Uterus (tissue), 4 donors: ENCODE measurements around the gene CALHM2. TPM values are rescaled to one million over a fixed set of nuclear protein-coding genes. Genes with fewer than 3 reads are reported as not detected.

Experiments used
- DNase-seq, 2 donors: peaks; one replicate each; pipeline ENCODE4 v3.0.0-alpha.2; 2019 to 2020
- H3K27ac ChIP-seq, 2 donors: fragments of 200-600 bp; sonication (generic); 1 replicate in 1 of 2; 2 replicates in 1 of 2; pipeline ENCODE4 v1.5.1; 2016 to 2018
- H3K27me3 ChIP-seq, 2 donors: fragments of 200-600 bp; sonication (generic); one replicate each; pipeline ENCODE4 v1.5.1; 2018 to 2019; ENCODE audit warnings: control low read depth in 1 of 2
- H3K36me3 ChIP-seq, 2 donors: fragments of 200-600 bp; sonication (generic); one replicate each; pipeline ENCODE4 v1.5.1; 2019; ENCODE audit warnings: control low read depth in 1 of 2
- H3K4me1 ChIP-seq, 2 donors: fragments of 200-600 bp; sonication (generic); one replicate each; pipeline ENCODE4 v1.5.1; 2018 to 2019; ENCODE audit warnings: control low read depth in 1 of 2
- H3K4me3 ChIP-seq, 2 donors: fragments of 200-600 bp; sonication (generic); 1 replicate in 1 of 2; 2 replicates in 1 of 2; pipeline ENCODE4 v1.5.1; 2018 to 2019; ENCODE audit warnings: mild to moderate bottlenecking in 1 of 2
- H3K9me3 ChIP-seq, 2 donors: fragments of 200-600 bp; sonication (generic); one replicate each; pipeline ENCODE4 v1.5.1; 2019; ENCODE audit warnings: control low read depth in 1 of 2
- POLR2A ChIP-seq, 2 donors: fragments of 450-650 bp; IDR thresholded peaks; one replicate each; pipeline ENCODE4 v1.6.1; 2016; ENCODE audit warnings: antibody characterized with exemption in 2 of 2, mild to moderate bottlenecking in 1 of 2, moderate library complexity in 1 of 2
- intact Hi-C: fragments of 100-400 bp; cut with DNase I; formaldehyde crosslinking; loops from one replicate; pipeline ENCODE4 v1.15.1; 2023; ENCODE audit warnings: low total_unique reads
- total RNA-seq, 4 donors: library from RNA; depleted of rRNA in 3 of 4; stranded (reverse); fragments of >200 nt in 3 of 4; gene quantifications; one replicate each; pipeline versions ENCODE4 v1.1.0 to v1.2.4, GENCODE V29; 2014 to 2023
- TF ChIP-seq, protein P1 (sequence below), 4 experiments: fragments of 200-600 bp in 2 of 4; fragments of 450-650 bp in 2 of 4; sonication (generic) in 2 of 4; IDR thresholded peaks; one replicate each; pipeline ENCODE4 v1.5.1; 2016 to 2019; ENCODE audit warnings: antibody characterized with exemption in 4 of 4, mild to moderate bottlenecking in 2 of 4, moderate library complexity in 1 of 4
- donor health status: DM: yes; HTN: yes; CAD: no.

Gene CALHM2
- total RNA-seq, 4 donors from 2014 or later: 29.7 to 98.7 (median 46.8) TPM

DNA sequence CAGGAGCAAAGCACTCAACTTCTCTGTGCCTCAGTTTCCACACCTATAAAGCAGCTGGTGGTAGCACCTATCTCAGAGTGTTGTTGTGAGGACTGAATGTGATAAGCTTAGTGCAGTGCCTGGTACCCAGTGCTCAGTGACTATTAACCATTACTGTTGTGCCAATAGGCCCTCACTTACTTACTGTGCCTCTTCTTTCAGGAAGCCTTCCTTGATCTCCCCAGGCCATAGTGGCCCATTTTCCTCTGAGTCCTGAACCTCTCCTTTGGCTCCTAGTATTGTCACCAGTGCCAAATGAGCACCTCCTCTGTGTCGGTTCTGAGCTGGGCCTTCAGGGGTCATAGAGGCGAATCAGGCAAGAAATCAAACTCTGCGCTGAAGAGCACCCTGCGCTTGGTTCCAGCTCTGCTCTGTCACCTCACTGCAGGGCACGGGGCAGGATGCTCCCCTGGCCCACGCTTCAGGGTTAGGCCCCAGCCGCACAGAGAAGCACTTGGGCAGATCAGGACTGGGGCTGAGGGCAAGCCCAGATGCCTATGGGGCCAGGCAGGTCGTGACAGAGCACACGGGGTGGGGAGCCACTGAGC lies 4.0 kb upstream of the CALHM2 start:
- intact Hi-C loops: no loop called here
- H3K4me3 ChIP-seq: no peak overlapping the region
- H3K27me3 ChIP-seq: no peaks in the 10 kb centered on the region
- no peak for DNase-seq
- no peaks in the 10 kb centered on the region for H3K36me3 ChIP-seq
- no peaks in the 10 kb centered on the region for H3K9me3 ChIP-seq
- H3K4me1 ChIP-seq: no peaks in the 10 kb centered on the region
- TF ChIP-seq POLR2A (IDR thresholded peaks at IDR 0.05): no peak
- TF ChIP-seq, protein P1, sequence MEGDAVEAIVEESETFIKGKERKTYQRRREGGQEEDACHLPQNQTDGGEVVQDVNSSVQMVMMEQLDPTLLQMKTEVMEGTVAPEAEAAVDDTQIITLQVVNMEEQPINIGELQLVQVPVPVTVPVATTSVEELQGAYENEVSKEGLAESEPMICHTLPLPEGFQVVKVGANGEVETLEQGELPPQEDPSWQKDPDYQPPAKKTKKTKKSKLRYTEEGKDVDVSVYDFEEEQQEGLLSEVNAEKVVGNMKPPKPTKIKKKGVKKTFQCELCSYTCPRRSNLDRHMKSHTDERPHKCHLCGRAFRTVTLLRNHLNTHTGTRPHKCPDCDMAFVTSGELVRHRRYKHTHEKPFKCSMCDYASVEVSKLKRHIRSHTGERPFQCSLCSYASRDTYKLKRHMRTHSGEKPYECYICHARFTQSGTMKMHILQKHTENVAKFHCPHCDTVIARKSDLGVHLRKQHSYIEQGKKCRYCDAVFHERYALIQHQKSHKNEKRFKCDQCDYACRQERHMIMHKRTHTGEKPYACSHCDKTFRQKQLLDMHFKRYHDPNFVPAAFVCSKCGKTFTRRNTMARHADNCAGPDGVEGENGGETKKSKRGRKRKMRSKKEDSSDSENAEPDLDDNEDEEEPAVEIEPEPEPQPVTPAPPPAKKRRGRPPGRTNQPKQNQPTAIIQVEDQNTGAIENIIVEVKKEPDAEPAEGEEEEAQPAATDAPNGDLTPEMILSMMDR (IDR thresholded peaks at IDR 0.05): no peak
- no peak overlapping the region for H3K27ac ChIP-seq

GRCh38 chr10:103455235-103455634 lies 3.1 kb upstream of the CALHM2 start:
- H3K27ac ChIP-seq: no peak overlapping the region
- intact Hi-C loops: no loop called here
- H3K36me3 ChIP-seq: no peaks in the 10 kb centered on the region
- H3K4me3 ChIP-seq: no peak overlapping the region
- no peaks in the 10 kb centered on the region for H3K27me3 ChIP-seq
- no peak for TF ChIP-seq POLR2A (IDR thresholded peaks at IDR 0.05)
- TF ChIP-seq, protein P1 (IDR thresholded peaks at IDR 0.05): no peak
- peaks cover 0 to 3% of the 10 kb centered on the region in 2 donors for H3K4me1 ChIP-seq
- no peaks in the 10 kb centered on the region for H3K9me3 ChIP-seq
- no peak for DNase-seq

- Histone ChIP-seq H3K9me3 (no peaks in the 10 kb centered on the region), H3K4me3 (no peak overlapping the region), H3K27me3 (no peaks in the 10 kb centered on the region), H3K4me1 (peaks cover 0 to 14% of the 10 kb centered on the region in 2 donors), H3K27ac (peak overlapping the region; percentile 91 to 94), H3K36me3 (no peaks in the 10 kb centered on the region)
- DNase-seq: no peak
- TF ChIP-seq, protein P1 (IDR thresholded peaks at IDR 0.05): no peak
- no peak for TF ChIP-seq POLR2A (IDR thresholded peaks at IDR 0.05)
- intact Hi-C loops: no loop called here
These were observed 1.9 kb upstream of the CALHM2 start for GRCh38 chr10:103454026-103454425.

DNA sequence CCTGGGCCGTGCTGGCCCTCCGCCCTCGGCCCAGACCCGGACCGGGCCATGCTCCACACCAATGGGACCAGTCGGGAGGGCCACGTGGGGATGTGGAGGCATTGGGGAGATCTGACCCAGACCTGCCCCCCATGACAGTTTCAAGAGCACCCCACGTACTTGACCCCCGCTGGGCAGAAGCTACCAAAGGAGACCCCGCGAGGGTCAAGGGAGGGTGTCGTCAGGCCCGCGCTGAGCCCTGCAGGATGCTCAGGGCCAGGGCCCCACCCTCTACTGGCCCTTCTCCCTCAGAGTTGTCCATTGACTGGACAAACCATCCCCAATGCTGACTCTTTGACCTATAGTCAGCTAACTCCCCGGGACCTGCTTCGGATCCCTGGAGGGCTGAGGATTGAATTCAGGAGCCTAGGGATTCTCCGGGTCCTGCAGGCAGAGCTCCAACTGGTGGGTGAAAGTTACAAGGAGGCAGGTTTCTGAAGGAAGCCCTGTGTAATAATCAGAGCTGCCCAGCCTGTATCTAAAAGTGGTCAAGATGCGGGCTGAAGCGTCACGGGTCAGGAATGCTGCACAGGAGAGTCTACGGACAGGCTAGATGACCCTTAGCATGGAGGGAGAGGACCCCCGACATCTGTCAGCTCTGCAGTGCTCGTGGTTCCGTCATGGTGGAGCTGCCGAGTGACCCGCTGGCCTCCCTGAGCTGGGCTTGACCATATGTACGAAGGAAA lies 498 bp upstream of the CALHM2 start:
- no peaks in the 10 kb centered on the region for H3K36me3 ChIP-seq
- H3K27ac ChIP-seq: peak overlapping the region; percentile 91 to 94
- peak overlapping the region; percentile 54 to 82 for H3K4me3 ChIP-seq
- H3K9me3 ChIP-seq: no peaks in the 10 kb centered on the region
- DNase-seq: no peak
- no peak for TF ChIP-seq POLR2A (IDR thresholded peaks at IDR 0.05)
- TF ChIP-seq, protein P1 (IDR thresholded peaks at IDR 0.05): no peak
- no peaks in the 10 kb centered on the region for H3K27me3 ChIP-seq
- intact Hi-C loops: no loop called here
- peaks cover 5 to 27% of the 10 kb centered on the region in 2 donors for H3K4me1 ChIP-seq

DNA sequence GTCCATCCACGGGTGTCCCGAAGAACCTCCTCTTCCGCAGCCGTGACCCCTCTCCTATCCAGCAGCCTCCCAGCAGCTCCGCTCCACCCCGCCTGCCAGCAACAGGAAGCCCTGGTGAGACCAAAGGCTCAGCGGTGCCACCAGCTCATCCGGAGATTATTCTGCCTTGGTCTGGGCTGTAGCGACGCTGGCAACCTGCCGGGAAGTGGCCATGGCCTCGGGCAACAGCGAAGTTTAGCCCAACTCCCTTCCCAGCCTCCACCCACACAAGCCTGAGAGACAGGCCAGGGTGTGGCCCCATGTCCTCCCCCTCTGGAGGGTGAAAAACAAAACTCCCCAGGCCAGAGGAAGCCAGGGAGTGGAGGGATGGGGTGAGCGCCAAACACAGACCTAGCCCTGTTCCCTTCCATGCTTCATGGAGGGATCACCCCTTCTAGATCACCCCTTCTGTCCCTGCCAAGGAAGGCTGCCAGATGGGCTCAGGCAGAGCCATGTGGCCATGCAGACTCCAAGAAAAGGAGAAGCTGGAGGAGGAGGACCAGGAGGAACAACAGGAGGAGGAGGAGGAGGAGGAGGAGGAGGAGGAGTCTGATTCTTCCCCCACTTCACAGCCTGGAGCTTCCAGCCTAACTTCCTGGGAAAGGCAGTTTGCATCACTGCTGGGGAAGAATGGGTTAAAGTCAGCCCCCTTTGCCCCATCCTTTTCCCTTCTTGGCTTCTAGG lies 918 bp downstream of the CALHM2 start:
- intact Hi-C loops: no loop called here
- no peaks in the 10 kb centered on the region for H3K9me3 ChIP-seq
- H3K36me3 ChIP-seq: no peaks in the 10 kb centered on the region
- H3K27me3 ChIP-seq: no peaks in the 10 kb centered on the region
- peak overlapping the region; percentile 54 to 82 for H3K4me3 ChIP-seq
- DNase-seq: peak; percentile 78 to 79
- H3K4me1 ChIP-seq: peaks cover 7 to 42% of the 10 kb centered on the region in 2 donors
- TF ChIP-seq, protein P1 (IDR thresholded peaks at IDR 0.05): no peak
- TF ChIP-seq POLR2A (IDR thresholded peaks at IDR 0.05): peak in 1 of 2 donors; percentile 37
- peak overlapping the region; percentile 91 to 94 for H3K27ac ChIP-seq
